Measurements from ENCODE around the gene MAN1C1.

Gene MAN1C1

GRCh38 chr1:25802915-25803314 lies 186.3 kb downstream of the MAN1C1 start:
- TF ChIP-seq EP300 (IDR thresholded peaks at IDR 0.05; ENCODE audit: borderline replicate concordance) (no peak), MAX (IDR thresholded peaks at IDR 0.05) (no peak), TAF1 (IDR thresholded peaks at IDR 0.05; ENCODE audit: low read depth) (no peak), RAD21 (IDR thresholded peaks at IDR 0.05; ENCODE audit: low read depth) (no peak), CREB1 (IDR thresholded peaks at IDR 0.05; ENCODE audit: low read depth) (no peak), USF1 (IDR thresholded peaks at IDR 0.05) (no peak), ZBTB7A (IDR thresholded peaks at IDR 0.05; ENCODE audit: low read depth) (no peak), FOXM1 (IDR thresholded peaks at IDR 0.05; ENCODE audit: borderline replicate concordance, low read depth) (no peak), NFIC (IDR thresholded peaks at IDR 0.05) (no peak)

- TF ChIP-seq USF1 (IDR thresholded peaks at IDR 0.05): no peak
- TF ChIP-seq YY1 (IDR thresholded peaks at IDR 0.05; ENCODE audit: low read depth): no peak
- TF ChIP-seq CEBPB (IDR thresholded peaks at IDR 0.05): no peak
- TF ChIP-seq CREB1 (IDR thresholded peaks at IDR 0.05; ENCODE audit: low read depth): no peak
- TF ChIP-seq TCF12 (IDR thresholded peaks at IDR 0.05; ENCODE audit: low read depth): no peak
- TF ChIP-seq NFIC (IDR thresholded peaks at IDR 0.05): no peak
Measured at GRCh38 chr1:25803368-25803767, 186.8 kb downstream of the MAN1C1 start.

GRCh38 chr1:25804244-25804963 lies 187.8 kb downstream of the MAN1C1 start:
- TF ChIP-seq MAX (IDR thresholded peaks at IDR 0.05) (no peak), USF1 (IDR thresholded peaks at IDR 0.05) (no peak), EGR1 (IDR thresholded peaks at IDR 0.05) (no peak), NFIC (IDR thresholded peaks at IDR 0.05) (no peak)

- TF ChIP-seq NFIC (IDR thresholded peaks at IDR 0.05): no peak
- no peak for TF ChIP-seq FOXM1 (IDR thresholded peaks at IDR 0.05; ENCODE audit: borderline replicate concordance, low read depth)
- TF ChIP-seq YY1 (IDR thresholded peaks at IDR 0.05; ENCODE audit: low read depth): no peak
- TF ChIP-seq EGR1 (IDR thresholded peaks at IDR 0.05): no peak
- no peak for TF ChIP-seq USF1 (IDR thresholded peaks at IDR 0.05)
- TF ChIP-seq TCF12 (IDR thresholded peaks at IDR 0.05; ENCODE audit: low read depth): no peak
- no peak for TF ChIP-seq TAF1 (IDR thresholded peaks at IDR 0.05; ENCODE audit: low read depth)
- no peak for TF ChIP-seq CREB1 (IDR thresholded peaks at IDR 0.05; ENCODE audit: low read depth)
- no peak for TF ChIP-seq TEAD4 (IDR thresholded peaks at IDR 0.05)
Measured at GRCh38 chr1:25804964-25805862, 188.6 kb downstream of the MAN1C1 start.

GRCh38 chr1:25805863-25806225 lies 189.3 kb downstream of the MAN1C1 start:
- TF ChIP-seq FOXM1 (IDR thresholded peaks at IDR 0.05; ENCODE audit: borderline replicate concordance, low read depth): no peak
- TF ChIP-seq ZBTB7A (IDR thresholded peaks at IDR 0.05; ENCODE audit: low read depth): no peak
- TF ChIP-seq CREB1 (IDR thresholded peaks at IDR 0.05; ENCODE audit: low read depth): no peak
- no peak for TF ChIP-seq RAD21 (IDR thresholded peaks at IDR 0.05; ENCODE audit: low read depth)
- no peak for TF ChIP-seq EP300 (IDR thresholded peaks at IDR 0.05; ENCODE audit: borderline replicate concordance)
- TF ChIP-seq NFIC (IDR thresholded peaks at IDR 0.05): no peak
- TF ChIP-seq EGR1 (IDR thresholded peaks at IDR 0.05): no peak
- no peak for TF ChIP-seq TAF1 (IDR thresholded peaks at IDR 0.05; ENCODE audit: low read depth)
- no peak for TF ChIP-seq MAX (IDR thresholded peaks at IDR 0.05)
- TF ChIP-seq TEAD4 (IDR thresholded peaks at IDR 0.05): no peak
- no peak for TF ChIP-seq CEBPB (IDR thresholded peaks at IDR 0.05)
- TF ChIP-seq USF1 (IDR thresholded peaks at IDR 0.05): no peak
- no peak for TF ChIP-seq REST (IDR thresholded peaks at IDR 0.05; ENCODE audit: low read depth)
- TF ChIP-seq TCF12 (IDR thresholded peaks at IDR 0.05; ENCODE audit: low read depth): no peak

- TF ChIP-seq FOXM1 (IDR thresholded peaks at IDR 0.05; ENCODE audit: borderline replicate concordance, low read depth) (no peak), RAD21 (IDR thresholded peaks at IDR 0.05; ENCODE audit: low read depth) (no peak), MAX (IDR thresholded peaks at IDR 0.05) (no peak), USF1 (IDR thresholded peaks at IDR 0.05) (no peak), TCF12 (IDR thresholded peaks at IDR 0.05; ENCODE audit: low read depth) (no peak), CREB1 (IDR thresholded peaks at IDR 0.05; ENCODE audit: low read depth) (no peak)
Measured at GRCh38 chr1:25806418-25806817, 189.8 kb downstream of the MAN1C1 start.
